HG03521 (cell line): ENCODE data around the gene CCN2.
A peak's percentile ranks its signal among the peaks of the same experiment; 100 is the strongest.
"Not testable (repeated sequence)": the region's sequence is repeated elsewhere in the genome, so short reads cannot be mapped to it uniquely, and the experiment has no call there.

ENCODE experiments used
- ATAC-seq: cut with Tn5 transposase; IDR thresholded peaks from one replicate; pipeline ENCODE4 v1.9.1; 2021; ENCODE audit warnings: mild to moderate bottlenecking, moderate library complexity; ENCODE audit not compliant: unreplicated experiment

Gene CCN2

DNA sequence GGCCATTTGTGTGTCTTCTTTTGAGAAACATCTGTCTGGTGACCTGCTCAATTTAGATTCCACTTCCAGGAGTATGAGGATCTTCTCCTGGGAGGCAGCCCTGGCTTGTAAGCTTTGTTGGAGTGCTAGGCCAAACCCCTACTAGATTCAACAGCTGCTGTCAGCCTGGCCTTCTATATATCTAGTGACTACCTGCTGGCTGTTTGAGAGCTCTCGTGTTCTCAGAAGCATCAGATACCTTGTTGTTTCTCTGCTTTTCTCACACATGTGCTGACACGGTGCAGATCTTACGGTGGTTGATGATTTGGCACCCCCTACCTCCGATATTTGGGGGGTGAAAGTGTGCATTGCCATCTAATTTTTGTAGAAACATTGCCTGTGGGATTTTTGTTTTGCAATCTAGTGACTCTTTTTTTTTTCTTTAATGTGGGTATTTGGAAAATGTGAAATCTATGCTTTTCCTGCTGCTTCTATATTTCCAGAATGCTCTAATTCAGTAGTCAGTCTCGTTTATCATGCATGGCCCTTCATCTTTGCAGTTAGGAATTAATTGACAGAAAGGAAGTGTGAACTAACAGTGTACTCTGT, 4.7 kb downstream of the CCN2 start:
- no peak for ATAC-seq

DNA sequence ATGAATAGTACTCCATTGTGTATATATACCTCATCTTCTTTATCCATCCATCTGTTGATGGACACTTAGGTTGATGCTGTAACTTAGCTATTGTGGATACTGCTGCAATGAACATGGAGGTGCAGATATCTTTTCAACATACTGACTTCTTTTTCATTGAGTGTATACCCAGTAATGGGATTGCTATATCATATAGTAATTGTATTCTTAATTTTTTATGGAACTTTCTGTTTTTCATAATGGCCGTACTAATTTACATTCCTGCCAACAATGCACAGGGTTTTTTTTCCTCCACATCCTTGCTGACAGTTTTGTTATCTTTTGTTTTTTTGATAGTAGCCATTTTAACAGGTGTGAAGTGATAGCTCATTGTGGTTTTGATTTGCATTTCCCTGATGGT, 5.2 kb downstream of the CCN2 start:
- ATAC-seq: no peak

DNA sequence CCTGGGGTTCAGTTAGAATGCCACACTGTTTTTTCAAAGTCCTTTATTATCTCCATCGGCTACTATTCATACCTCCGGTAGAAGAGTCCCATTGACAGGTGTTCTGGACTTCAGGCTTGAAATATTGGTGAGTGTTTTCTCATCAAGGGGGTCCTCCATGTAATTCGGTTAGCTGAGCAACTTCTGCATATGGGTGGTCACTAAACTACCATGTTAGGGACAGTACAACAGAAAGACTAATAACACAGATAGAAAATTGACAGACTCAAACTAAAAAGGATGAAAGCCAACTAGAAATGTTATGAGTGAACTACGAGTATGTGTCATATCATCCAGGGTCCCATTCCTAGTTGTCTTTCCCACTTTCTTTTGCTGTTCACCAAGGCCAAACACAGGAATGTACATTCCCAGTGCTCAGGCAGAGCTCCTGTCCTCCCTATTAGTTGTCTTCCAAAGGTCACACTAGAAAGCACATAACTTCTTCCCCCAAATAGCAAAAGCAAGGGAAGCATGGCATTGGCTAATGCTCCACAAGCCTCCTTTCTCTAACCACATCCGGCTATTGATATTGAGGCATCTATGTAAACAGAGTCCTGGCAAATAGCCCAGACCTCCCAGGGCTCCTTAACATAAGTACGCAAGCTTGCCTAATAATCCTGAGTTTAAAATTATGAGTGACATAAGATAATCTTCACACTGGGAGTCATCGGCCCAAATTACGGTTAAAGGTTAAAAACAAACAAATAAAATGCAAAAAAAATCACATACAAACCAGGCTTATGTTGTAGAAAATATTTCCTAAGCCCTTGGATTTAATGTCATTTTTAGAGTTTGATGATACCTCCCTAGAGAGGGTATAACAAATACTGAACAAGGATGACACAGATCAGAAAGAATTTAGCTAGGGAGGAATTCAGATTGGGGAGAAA, 13.2 kb downstream of the CCN2 start:
- no peak for ATAC-seq

DNA sequence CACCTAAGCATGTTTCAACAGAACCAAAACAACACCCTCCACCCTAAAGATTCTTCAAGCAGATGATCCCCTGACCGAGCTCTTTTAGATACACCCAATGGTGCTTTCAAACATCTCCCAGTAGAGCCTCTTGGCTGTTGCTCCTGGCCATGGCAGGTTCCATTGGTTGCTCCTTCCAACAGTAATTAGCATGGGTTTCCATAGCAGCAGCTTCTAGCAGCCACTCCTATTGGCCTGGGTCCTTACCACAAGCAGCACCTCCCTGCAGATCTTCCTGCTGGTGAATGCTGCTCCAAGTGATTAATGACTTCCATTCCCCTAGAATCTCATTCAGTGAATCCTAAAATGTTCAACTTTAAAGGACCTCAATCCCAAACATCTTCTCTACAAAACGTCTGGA, 13.9 kb downstream of the CCN2 start:
- no peak for ATAC-seq

DNA sequence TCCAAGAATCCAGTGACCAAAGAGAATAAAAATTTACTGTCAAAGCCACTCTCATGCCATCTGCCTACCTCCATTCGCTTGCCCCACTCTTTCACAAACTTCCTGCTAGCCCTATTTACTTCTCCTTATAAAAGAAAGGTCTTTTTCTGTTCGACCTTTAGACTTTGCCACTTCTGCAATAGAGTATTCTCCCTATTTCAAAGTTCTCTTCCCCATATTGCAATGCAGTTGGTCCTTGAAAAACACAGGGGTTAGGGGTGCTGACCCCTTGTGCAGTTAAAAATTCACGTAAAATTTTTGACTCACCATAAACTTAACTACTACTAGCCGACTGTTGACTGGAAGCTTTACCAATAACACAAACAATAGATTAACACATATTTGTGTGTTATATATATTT, 15.0 kb downstream of the CCN2 start:
- ATAC-seq: no peak

DNA sequence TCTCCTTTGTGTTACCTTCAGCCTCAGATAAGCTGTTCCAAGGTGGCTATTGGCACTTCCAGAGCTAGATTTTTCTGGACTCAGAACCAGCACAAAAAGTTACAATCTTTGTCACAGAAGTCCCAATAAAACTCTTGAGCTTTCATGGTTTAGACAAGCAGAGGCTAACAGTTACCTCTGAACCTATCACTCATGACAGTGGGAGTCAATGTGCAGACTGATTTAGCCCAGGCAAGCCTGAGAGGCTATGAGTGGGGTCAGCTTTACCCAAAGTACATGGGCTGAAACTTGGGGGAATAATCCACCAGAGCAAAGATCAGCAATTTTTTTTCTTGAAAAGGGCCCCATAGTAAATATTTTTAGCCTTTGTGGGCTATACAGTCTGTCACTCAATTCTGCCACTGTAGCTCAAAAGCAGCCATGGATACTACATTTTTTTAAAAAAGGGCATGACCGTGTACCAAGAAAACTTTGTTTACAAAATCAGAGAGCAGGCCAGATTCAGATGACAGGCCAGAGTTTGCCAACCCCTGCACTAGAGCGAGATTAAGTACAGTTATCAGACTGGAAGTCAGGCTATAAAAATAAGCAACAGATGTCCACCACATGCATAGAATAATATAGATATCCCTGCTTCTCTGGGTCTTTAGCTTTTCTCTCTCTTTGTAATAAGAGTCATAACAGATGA, 20.0 kb downstream of the CCN2 start:
- ATAC-seq: no peak

DNA sequence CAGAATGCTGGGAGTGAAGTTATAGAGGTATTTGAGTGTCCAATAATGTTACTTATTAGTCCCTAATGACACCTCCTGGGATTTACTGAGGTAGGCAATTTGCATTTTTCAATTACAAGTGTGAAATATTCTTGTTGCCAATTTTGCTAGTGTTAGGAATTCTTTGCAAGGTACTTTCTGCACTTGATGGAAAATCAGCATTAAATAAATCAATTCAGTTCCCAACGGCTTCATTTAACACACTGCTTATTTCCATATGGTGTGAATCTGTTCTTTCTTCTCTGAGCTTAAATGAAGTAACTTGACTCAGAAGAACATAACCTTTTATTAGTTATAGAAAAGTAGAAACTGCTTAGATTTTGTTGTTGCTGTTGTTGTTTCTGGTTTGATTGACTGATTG, 21.2 kb downstream of the CCN2 start:
- ATAC-seq: no peak

DNA sequence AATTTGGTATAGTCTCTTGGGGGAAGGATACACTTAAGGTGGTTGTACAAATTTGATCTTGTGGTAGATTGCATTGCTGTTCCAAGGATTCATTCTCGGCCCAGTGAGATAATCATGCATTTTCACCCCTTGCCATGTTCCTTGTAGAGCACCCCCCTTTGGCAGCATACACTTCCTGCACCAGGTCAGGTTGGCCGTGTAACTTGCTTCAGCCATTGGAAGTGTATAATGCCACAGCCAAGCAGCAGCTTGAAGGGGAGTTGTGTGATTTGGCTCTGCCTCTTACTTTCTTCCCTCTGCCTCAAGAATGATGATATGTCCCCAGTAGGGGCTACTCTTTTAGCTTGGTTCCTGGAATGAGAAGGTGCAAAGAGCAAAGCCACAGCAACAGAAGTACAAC, 21.9 kb downstream of the CCN2 start:
- ATAC-seq: no peak

DNA sequence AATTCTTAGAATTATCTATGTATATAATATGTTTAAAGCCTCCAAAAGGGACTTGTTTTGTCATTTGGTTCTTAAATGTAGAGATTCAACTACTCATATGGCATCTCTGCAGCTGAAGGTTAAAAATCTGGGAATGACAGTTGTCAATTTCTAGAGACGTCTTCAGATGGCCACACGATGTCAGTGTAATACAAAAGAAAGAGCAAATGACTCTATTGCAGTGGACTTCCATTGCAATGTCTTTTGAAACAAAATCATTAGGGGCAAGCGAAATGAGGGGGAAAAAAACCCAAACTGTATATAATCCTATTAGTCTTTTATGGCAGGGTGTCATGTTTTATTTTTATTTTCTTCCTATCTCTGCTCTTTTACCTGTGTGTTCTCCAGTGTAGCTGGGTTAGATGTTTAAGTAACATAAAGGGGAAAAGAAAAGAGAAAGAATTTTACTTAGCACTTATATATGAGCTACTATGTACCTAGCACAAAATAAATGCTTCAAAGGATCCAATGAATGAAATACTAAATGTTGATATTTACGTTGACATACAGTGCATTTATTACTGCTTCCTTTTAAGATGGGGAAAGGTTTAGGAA, 26.2 kb downstream of the CCN2 start:
- no peak for ATAC-seq

DNA sequence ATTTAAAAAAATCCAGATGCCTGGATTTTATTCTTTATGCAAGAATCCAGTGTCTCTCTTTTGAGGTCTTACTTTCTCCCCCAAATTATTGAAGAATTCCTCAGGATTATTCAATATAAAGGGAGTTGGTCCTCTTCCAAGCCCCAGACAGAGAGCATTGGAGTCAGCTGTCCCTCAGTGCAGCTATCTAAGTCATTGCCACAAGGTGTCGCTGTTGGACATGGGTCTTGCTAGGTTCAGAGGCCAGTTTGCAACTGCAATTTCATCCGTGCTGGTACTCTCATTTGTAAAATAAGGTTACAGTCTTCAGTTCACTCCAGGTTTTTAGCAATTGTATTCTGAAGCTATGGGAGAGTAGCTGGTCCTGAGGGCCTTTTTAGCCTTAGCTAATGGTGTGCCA, 27.8 kb downstream of the CCN2 start:
- ATAC-seq: peak; percentile 69

DNA sequence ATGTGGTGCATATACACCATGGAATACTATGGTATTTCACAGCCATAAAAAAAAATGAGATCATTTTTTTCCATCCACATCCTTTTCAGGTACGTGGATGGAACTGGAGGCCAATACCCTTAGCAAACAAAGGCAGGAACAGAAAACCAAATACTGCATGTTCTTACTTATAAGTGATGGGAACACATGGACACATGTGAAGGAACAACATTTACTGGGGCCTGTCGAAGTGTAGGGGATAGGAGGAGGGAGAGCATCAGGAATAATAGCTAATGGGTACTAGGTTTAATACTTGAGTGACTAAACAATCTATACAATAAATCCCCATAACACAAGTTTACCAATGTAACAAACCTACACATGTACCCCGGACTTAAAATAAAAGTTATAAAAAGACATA, 30.5 kb downstream of the CCN2 start:
- no peak for ATAC-seq

DNA sequence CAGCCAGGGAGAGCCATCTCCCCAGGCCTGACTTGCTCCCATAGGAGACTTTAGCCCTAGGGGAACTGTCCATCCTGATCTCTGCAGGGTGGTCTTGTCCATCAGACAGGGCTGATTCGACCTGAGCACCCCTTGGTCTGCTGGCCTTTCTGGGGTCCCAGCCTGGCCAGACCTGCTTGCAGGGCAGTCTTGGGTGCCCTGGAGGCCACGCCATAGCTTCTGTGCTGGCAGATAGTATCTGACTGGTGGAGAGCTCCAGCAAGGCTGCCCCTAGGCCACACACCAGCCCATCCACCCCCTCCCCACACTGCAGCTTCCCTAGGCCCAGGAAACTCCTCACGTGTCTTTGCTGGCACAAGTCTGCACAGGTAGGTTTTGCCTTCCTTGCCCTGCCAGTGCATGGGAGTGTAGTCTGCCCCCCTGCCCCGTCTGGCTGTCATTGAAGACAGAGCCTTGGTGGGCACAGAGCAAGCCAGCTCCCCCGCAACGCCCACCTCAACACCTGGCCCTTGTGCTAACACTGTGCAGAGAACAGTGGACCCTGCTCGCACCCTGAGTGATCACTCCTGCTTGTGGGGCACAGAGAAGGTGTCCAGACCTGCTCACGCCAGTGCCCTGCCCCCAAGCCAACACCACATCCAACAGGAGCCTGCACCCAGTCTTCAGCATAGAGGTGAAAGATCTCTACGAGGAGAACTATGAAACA, 32.4 kb downstream of the CCN2 start:
- no peak for ATAC-seq

DNA sequence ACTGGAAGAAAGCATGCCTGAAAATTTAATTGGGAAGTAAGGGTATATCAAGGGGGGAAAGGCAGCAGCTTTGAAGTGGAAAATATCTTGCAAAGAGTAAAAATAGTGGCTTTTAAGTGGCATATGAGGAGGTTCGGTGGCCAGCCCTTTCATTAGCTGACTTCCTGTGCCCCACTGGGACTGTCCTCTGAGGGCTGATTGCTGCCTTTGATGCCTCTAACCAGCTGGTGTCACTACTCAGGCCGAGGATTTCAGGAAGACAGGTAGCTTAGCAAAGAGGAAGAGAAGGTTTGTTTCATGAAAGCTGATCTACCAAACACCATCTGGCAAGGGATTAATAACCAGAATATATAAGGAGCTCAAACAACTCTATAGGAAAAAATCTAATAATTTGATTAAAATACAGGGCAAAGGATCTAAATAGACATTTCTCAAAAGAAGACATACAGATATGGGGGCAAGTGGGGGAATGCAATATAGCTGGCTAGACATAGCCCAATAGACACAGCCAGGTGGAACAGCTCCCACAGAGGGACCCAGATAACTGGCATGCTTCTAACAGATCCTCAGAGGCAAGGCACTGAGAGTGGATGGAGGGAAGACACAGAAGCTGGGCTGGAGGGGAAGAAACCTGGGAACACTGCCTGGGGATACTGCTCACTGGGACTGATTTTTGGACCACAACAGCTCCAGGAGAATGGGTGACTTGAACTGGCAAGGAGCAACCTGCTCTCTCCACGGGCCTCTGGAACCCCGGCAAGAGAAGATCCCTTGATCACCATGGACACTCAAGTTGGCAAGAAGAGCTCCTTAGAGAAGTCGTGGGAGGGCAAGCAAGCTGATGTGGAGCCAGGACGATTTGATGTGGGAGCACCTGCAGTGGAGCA, 33.2 kb downstream of the CCN2 start:
- ATAC-seq: no peak

DNA sequence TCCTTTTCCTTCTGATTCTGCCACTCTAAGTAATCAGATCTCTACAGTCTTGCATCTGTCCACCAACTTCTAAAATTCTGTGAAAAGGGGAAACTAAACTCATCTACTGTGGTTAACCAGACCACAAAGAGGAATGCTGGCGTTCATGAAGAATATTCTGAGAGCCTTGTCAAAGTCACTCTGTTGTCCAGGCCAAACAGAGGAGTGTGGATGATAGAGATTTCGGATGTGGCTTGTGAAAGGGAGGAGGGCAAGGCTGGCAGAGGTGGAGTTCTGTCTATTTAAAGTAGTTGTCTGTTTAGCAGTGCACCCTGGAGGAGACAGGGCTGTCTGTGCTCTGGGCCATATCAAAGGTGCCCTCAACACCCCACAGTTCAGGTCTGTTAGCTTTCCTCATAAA, 33.9 kb downstream of the CCN2 start:
- no peak for ATAC-seq

DNA sequence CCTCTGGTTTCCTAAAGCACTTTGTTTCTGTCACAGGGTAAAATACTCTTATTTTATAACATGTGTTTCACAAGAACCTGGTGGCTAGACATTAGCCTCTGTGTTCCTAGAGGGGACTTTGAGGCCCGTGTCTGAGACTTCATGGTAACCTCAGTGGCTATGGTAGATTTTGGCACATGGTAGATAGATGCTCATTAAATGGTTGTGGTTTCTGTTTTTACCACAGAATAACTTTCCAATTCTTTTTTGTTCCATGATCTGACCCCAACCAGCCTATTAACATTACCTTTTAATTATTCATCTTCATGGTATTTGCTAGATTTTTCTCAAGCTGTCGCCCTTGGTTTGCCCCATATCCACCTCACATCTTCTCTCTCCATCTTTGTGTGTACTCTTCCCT, 34.3 kb downstream of the CCN2 start:
- ATAC-seq: no peak

DNA sequence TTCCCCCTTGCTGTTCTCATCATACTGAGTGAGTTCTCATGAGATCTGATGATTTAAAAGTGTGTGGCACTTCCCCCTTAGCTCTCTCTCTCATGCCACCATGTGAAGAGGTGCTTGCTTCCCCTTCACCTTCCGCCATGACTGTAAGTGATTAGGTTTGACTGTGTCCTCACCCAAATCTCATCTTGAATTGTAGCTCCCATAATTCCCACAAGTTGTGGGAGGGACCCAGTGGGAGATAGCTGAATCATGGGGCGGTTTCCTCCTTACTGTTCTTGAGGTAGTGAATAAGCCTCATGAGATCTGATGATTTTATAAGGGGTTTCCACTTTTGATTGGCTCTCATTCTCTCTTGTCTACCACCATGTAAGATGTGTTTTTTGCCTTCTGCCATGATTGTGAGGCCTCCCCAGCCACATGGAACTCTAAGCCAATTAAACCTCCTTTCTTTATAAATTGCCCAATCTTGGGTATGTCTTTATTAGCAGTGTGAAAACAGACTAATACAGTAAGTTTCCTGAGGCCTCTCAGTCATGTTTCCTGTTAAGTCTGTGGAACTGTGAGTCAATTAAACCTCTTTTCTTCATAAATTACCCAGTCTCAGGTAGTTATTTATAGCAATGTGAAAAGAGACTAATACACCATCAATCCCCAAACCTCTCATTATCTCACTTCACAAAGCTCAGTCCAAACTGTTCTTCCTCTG, 34.9 kb downstream of the CCN2 start:
- ATAC-seq: not testable (repeated sequence)

DNA sequence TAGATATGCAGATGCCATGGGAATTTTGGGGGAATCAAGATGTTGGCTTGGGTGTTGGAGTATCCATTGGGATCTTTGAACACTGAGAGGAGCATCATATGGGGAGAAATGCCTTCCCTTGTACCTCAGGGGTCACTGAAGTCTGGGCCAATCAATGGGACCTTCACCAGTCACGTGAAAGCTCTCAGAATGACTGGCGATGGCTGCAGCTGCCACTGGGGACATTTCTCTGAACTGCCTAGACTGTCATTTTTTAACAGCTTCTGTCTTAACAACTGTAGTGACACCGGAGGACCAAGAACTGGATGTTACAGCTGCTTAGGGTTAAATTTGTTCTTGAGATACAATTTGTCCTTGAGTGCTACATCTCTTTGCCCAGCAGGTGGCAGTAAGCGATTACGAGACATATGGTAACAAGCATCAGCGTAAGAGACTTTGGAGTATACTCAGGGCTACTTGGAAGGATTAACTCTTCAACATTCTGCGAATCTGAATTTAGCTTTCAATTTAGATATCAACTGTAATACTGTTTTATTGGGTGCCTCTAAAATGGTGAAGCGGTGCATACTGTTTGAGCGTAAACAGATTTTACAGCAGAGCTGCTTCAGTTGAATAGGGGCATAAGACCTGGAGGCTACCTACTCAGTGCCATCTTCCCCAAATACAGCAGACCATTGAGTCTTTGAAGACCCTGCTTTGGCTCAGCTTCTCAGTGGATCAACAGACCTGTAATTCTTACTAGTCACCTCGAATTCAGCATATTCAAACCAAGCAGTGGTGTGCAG, 36.0 kb downstream of the CCN2 start:
- ATAC-seq: peak; percentile 77

DNA sequence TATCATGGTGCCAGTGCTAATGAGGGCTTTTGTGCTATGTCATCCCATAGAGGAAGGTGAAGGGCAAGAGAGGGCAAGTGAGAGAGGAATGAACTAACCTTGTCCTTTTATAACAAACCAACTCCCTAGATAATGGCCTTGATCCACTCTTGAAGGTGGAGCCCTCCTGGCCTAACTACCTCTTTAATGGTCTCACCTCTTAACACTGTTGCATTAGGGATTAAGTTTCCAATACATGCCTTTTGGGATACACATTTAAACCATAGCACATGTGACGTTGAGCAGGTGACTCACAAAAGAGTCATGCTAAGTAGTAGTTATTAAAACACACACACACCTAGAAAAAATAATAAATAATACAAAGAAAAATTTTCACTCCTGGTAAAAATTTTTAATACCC, 36.9 kb downstream of the CCN2 start:
- no peak for ATAC-seq

DNA sequence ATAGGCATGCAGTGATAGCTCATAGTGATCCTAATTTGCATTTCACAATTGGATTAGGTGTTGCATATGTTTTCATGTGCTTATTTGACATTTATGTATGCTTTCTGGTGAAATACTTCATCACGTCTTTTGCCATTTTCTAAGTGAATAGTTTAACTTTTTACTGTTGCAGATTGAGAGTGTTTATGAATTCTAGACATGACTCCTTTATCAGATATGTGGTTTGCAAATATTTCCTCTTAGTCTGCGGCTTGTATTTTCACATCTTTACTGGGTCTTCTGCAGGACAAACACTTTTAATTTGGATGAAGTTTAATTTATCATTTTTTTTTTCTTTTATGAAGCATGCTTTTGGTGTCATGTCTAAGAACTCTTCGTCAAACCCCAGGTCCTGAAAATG, 39.2 kb downstream of the CCN2 start:
- no peak for ATAC-seq
